Adrenal gland (tissue), 12 donors: ENCODE results near the gene TMEM200A. TPM values are rescaled to one million over a fixed set of nuclear protein-coding genes. Genes with fewer than 3 reads are reported as not detected.

Experiments used
- DNase-seq, 7 donors: peaks; one replicate each; pipeline ENCODE4 v3.0.0-alpha.2; 2019 to 2020
- H3K27ac ChIP-seq, 5 donors: fragments of 200-600 bp; sonication (generic) in 4 of 5; 1 replicate in 3 of 5; 2 replicates in 2 of 5; pipeline versions ENCODE4 v1.5.1 to v1.8.0; 2016 to 2020; ENCODE audit warnings: mild to moderate bottlenecking in 1 of 5
- H3K27me3 ChIP-seq: fragments of 200-600 bp; 2 replicates; pipeline ENCODE4 v1.8.0; 2021
- H3K36me3 ChIP-seq, 2 donors: fragments of 200-600 bp; replicated peaks in 1 of 2; 1 replicate in 1 of 2; 2 replicates in 1 of 2; pipeline versions ENCODE4 v1.5.1 to v1.8.0; 2018 to 2022
- H3K4me1 ChIP-seq, 2 donors: fragments of 200-600 bp; replicated peaks in 1 of 2; 1 replicate in 1 of 2; 2 replicates in 1 of 2; pipeline versions ENCODE4 v1.5.1 to v1.8.0; 2018 to 2021
- H3K4me3 ChIP-seq, 4 donors: fragments of 200-600 bp; sonication (generic) in 3 of 4; one replicate each; pipeline ENCODE4 v1.5.1; 2016 to 2018
- H3K9me3 ChIP-seq, 3 donors: fragments of 200-600 bp; sonication (generic) in 1 of 3; replicated peaks in 1 of 3; 1 replicate in 2 of 3; 2 replicates in 1 of 3; pipeline versions ENCODE4 v1.5.1 to v1.8.0; 2016 to 2021
- CTCF ChIP-seq, 6 experiments: fragments of 450-650 bp in 4 of 6; fragments of 200-600 bp in 2 of 6; sonication (generic) in 1 of 6; IDR thresholded peaks; 1 replicate in 5 of 6; 2 replicates in 1 of 6; pipeline versions ENCODE4 v1.5.1 to v1.8.0; 2016 to 2021; ENCODE audit warnings: antibody characterized with exemption in 6 of 6, mild to moderate bottlenecking in 2 of 6, moderate library complexity in 1 of 6
- POLR2A ChIP-seq, 2 donors: fragments of 450-650 bp; IDR thresholded peaks; one replicate each; pipeline ENCODE4 v1.6.1; 2017; ENCODE audit warnings: antibody characterized with exemption in 2 of 2, mild to moderate bottlenecking in 2 of 2, moderate library complexity in 1 of 2
- WGBS, 4 donors: extraction: QIAGEN DNeasy Blood & Tissue Kit in 2 of 4; methylation state at CpG; one replicate each; pipeline versions ENCODE4 v1.1.5 to v1.1.7; 2013 to 2017; 5-methylcytosine and 5-hydroxymethylcytosine counted together
- intact Hi-C, 2 donors: fragments of 100-400 bp; cut with DNase I; formaldehyde crosslinking; loops; one replicate each; pipeline versions ENCODE4 v1.14.1 to v1.15.0; 2022 to 2023
- polyA plus RNA-seq, 3 donors: library from polyadenylated mRNA; stranded (reverse); fragments of 200-250 nt in 2 of 3; fragments of 350-450 nt in 1 of 3; fragmentation: Illumina TruSeq in 1 of 3; extraction: RNeasy Lipid Tissue Mini Kit (QIAGEN cat#74804) in 1 of 3; gene quantifications; one replicate each; pipeline ENCODE4 v1.2.3, GENCODE V29; 2013 to 2014
- total RNA-seq, 9 donors: library from RNA; depleted of rRNA in 4 of 9; stranded (reverse); fragments of >200 nt in 4 of 9; fragments of 120-200 nt in 1 of 9; fragmentation: NEBNext Ultra II Directional in 1 of 9; extraction: Animal tissue kit (Norgen Biotek cat#: 25700) in 1 of 9; gene quantifications; one replicate each; pipeline versions ENCODE4 v1.1.0 to v1.2.4, GENCODE V29; 2013 to 2023
- donor health status: healthy with polysubstance abuse.
- donor health status: Bipolar disorder and iron deficiency.
- donor health status: DM: yes; HTN: yes; CAD: no.
- donor health status: DM: no; HTN: no; CAD: no.
- donor health status: DM: no; HTN: no; CAD: no.
- donor health status: DM: yes; HTN: yes; CAD: no.

The TMEM200A gene
- total and polyA plus RNA-seq, 12 donors = 1.9 to 87.7 (median 30.2) TPM

GRCh38 chr6:130417951-130418350, 52.1 kb downstream of the TMEM200A start:
- H3K27me3 ChIP-seq = no peaks in the 10 kb centered on the region
- H3K9me3 ChIP-seq = no peaks in the 10 kb centered on the region
- DNase-seq = no peak
- TF ChIP-seq POLR2A (IDR thresholded peaks at IDR 0.05) (no peak), CTCF (IDR thresholded peaks at IDR 0.05) (no peak)
- H3K36me3 ChIP-seq = no peaks in the 10 kb centered on the region
- peaks cover 0 to 8% of the 10 kb centered on the region in 2 donors for H3K4me1 ChIP-seq
- no peak overlapping the region for H3K27ac ChIP-seq
- H3K4me3 ChIP-seq = no peak overlapping the region
- intact Hi-C loops = no loop called here

GRCh38 chr6:130420911-130421310, 55.1 kb downstream of the TMEM200A start:
- Histone ChIP-seq H3K27me3 (no peaks in the 10 kb centered on the region), H3K27ac (no peak overlapping the region), H3K4me1 (peaks cover 0 to 8% of the 10 kb centered on the region in 2 donors), H3K36me3 (no peaks in the 10 kb centered on the region), H3K9me3 (no peaks in the 10 kb centered on the region), H3K4me3 (no peak overlapping the region)
- no peak for DNase-seq
- TF ChIP-seq POLR2A (IDR thresholded peaks at IDR 0.05) (no peak), CTCF (IDR thresholded peaks at IDR 0.05) (no peak)
- 95 to 100% (median 97%) methylated on average over 4 of the region's 4 CpGs for WGBS, 4 donors
- intact Hi-C loops = no loop called here

GRCh38 chr6:130421585-130421984, 55.8 kb downstream of the TMEM200A start:
- no peak for DNase-seq
- intact Hi-C loops = no loop called here
- H3K27me3 ChIP-seq = no peaks in the 10 kb centered on the region
- no peaks in the 10 kb centered on the region for H3K36me3 ChIP-seq
- peaks cover 0 to 8% of the 10 kb centered on the region in 2 donors for H3K4me1 ChIP-seq
- H3K4me3 ChIP-seq = no peak overlapping the region
- no peaks in the 10 kb centered on the region for H3K9me3 ChIP-seq
- H3K27ac ChIP-seq = no peak overlapping the region
- 86 to 96% (median 93%) methylated on average over 1 of the region's 1 CpG for WGBS, 4 donors
- TF ChIP-seq CTCF (IDR thresholded peaks at IDR 0.05) (no peak), POLR2A (IDR thresholded peaks at IDR 0.05) (no peak)

- DNase-seq = no peak
- Histone ChIP-seq H3K4me3 (no peak overlapping the region), H3K27me3 (no peaks in the 10 kb centered on the region), H3K27ac (no peak overlapping the region), H3K36me3 (no peaks in the 10 kb centered on the region), H3K9me3 (no peaks in the 10 kb centered on the region), H3K4me1 (peaks cover 0 to 4% of the 10 kb centered on the region in 2 donors)
- TF ChIP-seq POLR2A (IDR thresholded peaks at IDR 0.05) = no peak
- TF ChIP-seq CTCF (IDR thresholded peaks at IDR 0.05) = no peak
- intact Hi-C loops = no loop called here
- WGBS, 4 donors = 61 to 78% (median 73%) methylated on average over 3 of the region's 3 CpGs
Measured at GRCh38 chr6:130423044-130423443, 57.2 kb downstream of the TMEM200A start.
